D341Med (cell line): Measurements from ENCODE around the gene PDE6B.

Experiments
- DNase-seq: peaks from one replicate; pipeline ENCODE4 v3.0.0; 2012; ENCODE audit warnings: low spot score

Gene PDE6B

DNA sequence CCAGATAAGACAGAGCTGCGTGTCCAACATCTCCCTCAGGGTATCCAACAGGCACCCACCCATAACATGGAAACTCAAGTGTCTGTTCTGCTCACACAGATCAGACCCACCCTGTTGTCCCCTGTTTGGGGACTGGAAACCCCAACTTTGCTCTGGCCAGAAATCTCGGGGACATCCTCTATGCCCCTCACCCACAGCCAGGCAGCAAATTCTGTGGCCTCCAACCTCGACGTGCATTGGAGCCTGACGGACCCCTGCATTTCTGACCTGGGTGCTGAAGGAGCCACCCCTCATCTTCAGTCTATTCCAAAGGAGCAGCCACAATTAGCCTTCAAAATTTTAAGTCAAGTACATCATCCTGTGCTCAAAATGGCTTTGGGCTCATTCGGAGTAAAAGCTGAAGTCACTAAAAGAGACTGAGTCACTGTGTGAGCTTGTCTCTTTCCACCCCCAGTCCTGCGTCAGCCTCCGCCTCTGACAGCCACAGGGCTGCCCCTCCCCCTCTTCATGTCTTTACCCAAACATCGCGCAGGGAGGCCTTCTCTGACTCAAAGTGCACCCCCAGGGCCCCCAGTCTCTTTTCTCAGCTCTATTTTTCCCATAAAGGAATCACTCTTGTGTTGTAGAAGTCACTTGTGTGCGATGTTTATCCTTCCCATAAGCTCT lies 24.4 kb upstream of the PDE6B start:
- DNase-seq, result no peak

DNA sequence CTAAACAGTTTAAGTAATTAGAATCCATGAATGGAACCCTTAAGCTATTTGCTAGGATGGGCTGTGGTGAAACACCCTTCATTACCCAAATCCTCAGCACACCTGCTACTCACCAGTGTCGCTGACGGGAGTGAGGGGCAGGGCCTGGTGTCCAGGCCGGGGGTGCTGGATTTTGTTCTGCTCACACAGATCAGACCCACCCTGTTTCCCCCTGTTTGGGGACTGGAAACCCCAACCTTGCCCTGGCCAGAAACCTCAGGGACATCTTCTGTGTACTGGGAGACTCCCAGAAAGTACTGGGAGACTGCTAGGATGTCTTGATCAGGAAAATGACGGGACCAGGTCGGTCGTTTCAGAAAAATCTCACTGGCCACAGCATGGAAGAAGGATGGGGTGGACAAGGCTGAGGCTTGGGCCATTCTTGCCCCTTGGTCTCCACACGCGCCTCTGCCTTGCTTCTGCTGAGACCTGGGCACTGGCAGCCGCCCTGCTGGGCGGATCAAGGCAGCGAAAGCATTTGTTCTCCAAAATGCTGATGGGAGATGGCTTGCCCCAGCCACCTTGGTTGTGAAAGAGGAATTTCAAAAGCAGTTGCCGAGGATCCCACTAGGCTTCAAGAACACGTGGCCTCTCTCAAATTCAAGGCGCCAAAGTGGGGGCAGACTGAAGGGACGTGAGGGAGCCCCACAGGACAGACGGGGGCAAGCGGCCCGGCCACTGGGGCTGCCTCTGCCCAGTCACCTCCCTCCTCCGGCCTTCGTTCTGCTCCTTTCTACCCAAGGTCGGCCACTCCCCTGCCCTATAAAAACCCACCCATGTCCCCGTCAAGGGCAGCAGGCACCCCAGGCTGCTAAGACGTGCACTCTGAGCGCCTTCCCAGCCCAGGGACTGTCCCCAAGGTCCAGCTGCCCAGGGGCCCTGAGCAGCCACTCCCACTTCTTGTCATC lies 23.5 kb upstream of the PDE6B start:
- no peak for DNase-seq

DNA sequence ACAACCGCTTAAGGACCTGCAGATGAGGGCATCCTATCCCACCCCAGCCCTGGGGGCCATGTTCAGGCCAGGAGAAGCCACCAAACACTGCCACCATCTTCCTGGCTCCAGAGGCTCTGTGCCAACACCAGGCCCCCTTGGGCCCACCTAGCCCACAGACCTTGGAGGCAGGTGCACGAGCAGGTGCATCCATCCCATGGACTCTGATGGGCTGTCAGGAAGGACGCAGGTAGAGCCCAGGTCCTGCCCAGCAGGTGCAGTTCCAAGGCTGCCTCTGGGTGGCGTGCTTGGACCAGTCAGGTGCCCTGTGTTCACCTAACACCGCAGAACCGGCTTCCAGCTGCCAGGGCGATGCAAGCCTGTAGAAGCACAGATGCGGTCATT lies 22.8 kb upstream of the PDE6B start:
- DNase-seq, result peak; percentile 77

DNA sequence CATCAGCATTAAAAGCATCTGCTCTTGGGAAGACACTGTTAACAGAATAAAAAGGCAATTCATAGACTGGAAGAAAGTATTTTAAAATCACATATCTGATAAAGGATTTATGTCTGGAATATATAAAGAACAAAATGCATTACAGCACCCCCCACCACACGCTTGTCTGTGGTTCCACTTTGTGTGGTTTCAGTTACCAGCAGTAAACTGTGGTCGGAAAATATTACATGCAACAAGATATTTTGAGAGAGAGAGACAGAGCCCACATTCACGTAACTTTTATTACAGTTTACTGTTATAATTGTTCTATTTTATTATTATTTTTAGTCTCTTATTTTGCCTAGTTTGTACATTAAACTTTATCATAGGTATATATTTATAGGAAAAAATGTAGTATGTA lies 21.2 kb upstream of the PDE6B start:
- no peak for DNase-seq

DNA sequence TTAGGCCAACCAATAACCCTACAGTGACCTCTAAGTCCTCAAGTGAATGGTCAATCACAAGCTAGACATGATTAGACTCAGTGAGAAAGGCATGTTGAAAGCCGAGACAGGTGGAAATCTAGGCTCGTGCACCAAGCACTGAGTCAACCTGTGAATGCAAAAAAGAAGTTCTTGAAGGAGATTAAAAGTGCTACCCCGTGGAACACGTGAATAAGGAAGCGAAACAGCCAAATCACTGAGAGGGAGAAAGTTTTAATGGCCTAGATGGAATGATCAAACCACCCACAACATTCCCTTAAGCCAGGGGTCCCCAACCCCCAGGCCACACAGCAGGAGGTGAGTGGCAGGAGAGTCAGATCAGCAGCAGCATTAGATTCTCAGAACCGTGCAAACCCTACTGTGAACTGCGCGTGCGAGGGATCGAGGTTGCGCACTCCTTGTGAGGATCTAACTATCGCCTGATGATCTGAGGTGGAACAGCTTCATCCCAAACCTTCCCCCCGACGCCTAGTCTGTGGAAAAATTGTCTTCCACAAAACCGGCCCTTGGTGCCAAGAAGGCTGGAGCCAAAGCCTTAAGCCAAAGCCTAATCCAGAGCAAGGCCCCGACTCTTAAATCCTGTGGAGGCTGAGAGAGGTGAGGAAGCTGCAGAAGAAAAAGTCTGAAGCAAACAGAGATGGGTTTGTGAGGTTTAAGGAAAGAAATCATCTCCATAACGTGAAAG lies 19.5 kb upstream of the PDE6B start:
- DNase-seq, result no peak

DNA sequence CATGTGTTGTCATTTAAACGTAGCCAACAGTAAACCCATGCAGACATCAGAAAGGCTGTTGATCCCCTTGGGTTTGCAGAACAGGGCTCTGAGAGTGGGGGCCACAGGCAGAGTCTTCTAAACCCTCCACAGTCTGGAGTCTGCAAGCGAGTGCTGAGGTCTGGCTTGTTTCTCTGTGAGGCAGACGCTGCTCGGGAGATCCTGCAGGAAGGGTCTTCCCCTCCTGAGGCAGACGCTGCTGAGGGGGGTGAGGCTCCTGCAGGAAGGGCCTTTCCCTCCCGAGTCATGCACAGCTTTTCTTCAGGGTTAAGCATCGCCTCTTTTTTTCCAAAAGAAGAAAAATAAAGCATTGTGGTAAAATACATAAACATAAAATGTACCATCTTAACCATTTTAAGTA lies 17.1 kb upstream of the PDE6B start:
- no peak for DNase-seq

DNA sequence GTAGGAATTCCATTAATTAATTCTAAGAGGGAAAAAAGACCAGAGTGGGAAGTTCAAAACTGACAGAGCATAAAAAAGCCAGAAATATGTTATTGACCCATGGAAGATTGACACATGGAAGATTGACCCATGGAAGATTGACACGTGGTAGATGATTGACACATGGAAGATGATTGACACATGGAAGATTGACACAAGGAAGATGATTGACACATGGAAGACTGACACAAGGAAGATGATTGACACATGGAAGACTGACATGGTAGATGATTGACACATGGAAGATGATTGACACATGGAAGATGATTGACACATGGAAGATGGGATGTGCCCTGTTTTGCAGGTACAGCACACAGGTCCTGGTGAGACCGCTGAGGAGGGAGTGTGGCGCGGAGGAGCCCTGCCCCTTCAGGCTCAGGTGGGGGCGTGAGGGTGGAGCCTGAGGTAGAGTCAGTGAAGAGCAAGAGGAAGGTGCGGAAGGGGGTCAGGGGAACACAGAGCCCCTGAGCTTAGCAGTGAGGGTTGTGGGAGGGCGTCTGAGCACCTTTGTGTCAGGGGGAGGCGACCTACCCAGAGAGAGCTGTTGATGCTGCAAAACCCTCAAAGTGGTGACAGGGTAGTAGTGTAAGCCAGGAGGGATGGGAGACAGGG lies 15.8 kb upstream of the PDE6B start:
- no peak for DNase-seq

DNA sequence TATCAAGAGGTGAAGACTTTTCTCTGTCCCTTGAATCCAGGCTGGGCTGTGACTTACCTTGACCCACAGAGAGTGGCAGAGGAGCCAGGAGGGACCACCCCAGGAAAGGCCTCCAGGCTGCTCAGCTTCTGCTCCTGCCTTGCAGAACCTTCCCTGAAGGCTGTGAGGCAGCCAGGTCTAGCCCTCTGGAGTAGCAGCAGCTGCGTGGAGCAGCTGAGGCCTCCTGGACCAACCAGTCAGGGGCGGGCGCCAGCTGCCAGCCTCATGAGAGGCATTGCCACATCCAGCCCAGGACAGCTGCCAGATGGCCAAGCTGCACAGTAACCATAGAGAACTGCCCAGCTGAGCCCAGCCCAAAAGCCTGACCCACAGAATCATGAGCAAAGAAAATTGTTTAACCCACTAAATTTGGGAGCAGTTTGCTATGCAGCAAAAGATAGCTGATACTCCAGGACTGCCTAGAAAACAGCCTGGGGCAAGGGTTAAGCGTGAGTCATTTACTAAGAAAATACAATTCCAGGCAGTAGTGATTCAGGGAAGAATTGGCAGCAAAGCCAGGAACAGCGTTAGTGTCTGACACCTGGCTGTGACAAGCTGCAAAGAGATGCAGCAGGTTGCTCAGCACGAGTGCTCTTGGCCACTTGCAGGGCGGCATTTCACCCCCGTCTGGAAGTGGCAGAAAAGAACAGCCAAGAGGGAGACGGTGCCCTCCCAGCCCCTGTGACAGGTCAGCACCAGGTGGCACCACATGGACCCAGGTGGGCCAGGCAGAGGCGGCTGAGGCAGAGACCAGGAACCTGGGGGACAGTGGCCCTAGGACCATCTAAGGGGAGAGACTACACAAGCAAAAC lies 14.7 kb upstream of the PDE6B start:
- DNase-seq, result no peak

DNA sequence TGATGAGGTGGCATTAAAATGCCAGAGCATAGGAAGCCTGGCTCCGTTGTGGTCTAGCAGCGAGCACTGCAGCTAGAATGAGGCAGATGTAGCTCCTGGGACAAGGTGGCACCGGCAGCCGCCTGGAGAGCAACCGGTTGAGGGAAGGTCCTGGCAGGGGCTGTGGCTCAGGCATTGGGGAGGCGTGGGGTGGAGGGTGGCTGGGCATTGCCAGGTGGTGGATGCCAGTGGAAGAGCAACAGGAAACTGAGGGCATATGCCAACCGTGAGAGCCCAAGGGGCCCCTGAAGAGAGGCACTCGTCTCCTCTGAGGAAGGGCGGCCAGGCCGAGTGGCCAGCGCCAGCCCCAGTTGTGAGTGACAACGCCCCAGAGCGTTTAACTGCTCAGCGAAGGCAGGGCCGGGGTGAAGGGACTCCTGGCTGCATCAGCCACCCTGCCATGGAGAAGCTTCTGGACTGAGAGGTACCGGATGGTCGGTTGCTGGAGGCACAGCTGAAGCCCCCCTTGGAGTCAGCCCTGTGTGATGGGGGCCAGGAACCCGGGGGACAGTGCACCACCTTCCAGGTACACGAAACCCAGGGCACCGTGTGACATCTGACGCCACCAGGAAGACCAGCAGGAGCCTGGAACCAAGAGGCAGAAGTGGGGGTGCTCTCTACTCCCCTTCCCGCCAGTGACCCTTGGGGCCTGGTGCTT lies 13.2 kb upstream of the PDE6B start:
- no peak for DNase-seq

DNA sequence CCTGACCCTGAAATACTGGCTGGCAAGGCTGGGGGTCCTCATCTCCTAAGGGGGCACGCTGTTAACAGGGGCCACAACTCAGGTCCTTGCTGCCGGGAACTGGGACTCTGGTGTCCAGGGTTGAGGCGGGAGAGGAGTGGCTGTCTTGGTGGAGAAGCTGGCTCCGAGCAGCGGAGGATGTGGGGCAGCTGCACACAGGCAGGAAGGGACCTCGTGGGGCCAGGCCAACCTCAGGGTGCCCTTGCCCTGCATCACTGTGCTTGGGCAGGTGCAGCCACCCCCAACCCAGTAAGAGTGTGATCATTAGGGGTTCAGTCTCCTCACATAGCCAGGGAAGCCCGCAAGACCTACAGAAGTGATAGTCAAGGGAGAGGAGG lies 12.6 kb upstream of the PDE6B start:
- no peak for DNase-seq

DNA sequence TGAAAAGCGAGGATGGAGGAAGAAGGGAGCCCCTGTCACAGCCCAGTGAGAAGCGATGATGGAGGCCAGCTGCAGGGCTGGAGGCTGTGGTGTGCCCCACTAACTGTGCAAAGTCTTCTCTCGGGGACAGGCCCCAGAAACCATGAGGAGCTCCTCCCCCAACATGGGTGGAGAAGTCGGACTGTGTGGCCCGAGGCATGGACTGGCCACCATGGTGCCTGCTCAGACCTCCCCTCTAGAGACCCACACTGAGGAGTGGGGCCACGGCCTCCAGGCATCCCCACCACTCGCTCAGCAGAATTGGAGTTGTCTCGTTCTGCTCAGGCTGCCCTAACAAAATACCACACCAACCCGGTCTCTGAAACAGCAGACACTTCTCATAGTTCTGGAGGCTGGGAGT lies 12.2 kb upstream of the PDE6B start:
- DNase-seq, result no peak

DNA sequence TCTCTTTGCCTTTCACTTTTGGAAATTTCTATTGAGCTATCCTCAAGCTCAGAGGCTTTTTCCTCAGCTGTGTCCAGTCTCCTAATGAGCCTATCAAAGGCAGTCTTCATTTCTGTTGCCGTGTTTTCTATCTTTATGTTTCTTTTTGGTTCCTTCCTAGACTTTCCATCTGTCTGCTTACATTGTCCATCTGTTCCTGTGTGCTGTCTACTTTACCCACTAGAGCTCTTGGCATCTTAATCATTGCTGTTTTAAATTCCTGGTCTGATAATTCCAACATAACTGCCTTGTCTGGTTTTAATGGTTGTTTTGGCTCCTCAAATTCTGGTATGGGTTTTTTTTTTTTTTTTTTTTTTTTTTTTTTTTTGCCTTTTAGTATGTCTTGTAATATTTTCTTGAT lies 9.3 kb upstream of the PDE6B start:
- no peak for DNase-seq

DNA sequence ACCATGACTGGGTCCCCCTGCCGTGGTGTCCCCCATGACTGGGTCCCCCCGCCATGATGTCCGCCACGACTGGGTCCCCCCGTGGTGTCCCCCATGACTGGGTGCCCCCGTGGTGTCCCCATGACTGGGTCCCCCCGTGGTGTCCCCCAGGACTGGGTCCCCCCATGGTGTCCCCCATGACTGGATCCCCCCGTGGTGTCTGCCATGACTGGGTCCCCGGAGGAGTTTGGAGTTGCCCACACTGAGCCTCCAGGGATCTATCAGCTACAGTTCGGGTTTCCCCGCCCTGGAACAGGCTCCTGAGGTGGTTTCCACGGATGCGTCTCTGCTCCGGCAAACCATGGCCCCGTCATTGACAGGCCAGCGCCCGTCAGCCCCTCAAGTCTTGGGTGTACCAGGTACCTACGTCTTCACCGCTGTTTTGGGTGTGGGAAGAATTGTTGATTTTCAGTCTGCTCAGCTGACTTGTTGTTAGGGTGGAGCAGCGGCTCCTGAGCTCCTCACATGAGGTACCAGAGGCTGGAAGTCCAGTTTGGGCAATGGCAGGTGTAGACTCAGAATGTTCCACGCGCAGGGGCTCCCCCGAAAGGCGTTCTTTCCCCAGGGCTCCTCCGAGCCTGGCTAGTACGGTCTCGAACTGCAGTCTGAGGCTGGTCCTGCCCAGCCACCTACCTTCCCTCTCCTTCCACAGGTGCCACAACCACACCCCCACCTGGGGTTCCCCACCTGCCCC lies 8.3 kb upstream of the PDE6B start:
- no peak for DNase-seq

DNA sequence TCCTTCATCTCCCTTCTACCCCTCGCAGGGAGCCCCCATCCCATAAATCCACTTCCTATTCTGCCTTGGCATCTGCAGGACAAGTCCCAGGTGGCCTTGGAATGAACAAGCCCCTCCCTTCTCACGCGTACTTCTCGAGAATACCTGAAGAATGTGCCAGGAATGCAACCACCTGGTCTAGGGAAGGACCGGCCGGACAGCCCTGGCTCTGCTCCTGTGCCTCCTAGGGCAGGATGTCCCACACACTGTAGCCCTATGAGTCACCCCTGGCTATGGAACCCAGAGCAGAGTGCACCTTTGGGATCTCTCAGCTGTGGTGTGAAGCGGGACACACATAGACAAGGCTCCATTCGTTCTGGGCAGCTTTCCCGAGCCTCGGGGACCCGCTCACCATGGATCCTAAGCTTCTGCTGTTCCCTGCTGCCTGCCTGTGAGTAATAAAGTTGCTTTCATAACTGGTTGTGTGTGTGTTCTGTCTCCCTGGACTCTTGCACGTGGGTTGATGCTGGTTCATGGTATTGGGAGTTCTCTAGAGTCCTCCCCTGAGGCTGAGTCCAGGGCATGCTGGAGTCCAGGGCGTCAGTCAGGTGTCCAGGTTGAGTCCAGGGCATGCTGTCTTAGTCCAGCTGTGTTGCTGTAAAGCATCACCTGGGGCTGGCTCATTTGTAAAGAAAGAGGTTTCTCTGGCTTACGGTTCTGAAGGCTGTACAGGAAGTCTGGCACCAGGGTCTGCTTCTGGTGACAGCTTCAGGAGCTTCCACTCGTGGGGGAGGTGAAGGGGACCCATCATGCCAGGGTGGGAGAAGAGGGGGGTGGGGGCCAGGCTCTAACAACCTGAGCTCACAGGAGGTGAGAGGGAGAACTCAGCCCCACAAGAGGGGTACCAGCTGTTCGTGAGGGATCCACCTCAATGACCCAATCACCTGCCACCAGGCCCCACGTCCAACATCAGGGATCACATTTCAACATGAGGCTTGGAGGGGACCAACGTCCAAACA lies 7.4 kb upstream of the PDE6B start:
- DNase-seq, result no peak

DNA sequence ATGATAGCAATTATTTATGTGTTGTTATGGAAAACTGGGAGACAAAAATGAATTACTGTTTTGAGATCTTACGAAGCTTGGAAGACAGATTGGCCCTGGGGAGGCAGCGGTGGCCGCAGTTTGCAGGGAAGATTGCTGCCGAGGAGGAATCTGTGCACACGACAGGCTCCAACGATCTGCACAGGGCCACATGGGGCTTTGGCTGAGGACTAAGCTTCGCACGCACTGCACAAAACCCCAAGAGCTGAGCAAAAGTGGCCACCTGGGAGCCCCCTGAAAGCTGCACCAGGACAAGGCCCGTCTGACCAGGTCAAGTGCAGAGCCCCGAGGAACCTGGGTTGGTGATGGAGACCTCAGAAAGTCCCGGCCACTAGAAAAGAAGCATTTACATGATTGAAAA lies 5.2 kb upstream of the PDE6B start:
- no peak for DNase-seq

DNA sequence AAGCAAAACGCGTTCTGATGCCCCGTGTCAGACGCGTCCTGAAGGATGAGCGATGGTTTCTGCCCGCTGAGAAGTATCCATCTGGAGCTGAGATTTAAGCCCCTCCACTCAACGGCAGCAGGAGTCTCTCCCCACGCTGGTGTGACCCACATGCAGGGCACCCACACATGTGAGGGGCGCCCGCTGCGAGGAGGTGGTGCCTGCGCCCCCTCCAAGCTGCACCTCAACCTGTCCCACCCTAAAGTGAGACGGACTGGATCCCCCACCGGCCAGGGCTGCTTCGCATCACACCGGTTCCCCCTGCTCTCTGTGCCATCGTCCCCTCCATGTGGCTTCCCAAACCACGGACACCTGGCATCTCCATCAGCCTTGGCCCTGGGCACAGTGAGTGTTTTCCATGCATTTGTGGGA lies 4.5 kb upstream of the PDE6B start:
- DNase-seq, result no peak

DNA sequence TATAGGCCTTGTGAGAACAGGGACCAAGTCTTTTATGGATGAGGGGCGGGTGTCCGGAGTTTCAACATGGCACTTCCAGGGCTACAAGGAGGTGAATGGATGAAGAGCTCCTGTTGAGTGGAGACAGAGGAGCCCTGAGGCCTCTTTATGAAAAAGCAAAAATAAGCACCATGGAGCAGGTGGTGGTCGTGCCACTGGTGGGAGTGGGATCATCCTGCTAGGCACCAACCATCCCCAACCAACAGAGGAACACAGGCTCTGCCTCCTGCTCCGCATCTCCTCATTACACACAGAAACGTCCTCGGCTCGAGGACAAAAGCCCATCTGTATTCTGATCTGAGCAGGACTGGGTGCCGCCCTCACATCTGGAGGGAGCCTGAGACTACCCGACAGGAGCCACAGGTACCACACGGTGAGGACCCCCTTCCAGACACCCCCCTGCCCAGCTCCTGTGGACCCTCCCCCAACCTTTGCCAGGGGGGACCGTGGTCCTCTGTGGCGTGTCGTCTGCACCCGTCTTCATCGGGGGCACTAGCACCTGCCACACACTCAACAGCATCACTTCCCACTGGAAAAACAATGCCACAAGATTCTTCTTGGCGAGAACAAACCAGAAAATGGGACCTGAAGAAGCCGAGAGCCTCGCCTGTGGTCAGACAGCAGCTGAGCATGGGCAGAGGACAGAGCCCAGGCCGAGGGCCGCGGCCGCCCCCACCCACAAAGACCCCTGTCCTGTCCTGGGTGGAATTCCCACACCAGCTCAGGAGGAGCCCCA lies 3.9 kb upstream of the PDE6B start:
- no peak for DNase-seq
